AG04449 (cell line): ENCODE data around the gene WNT6.

Experiments
- CTCF ChIA-PET: fragments of 350-600 bp; formaldehyde crosslinking; extraction: SDS; loops from one replicate; lab custom pipeline; 2021; ENCODE audit warnings: antibody characterized with exemption; lab: Yijun Ruan, JAX
- POLR2A ChIA-PET: fragments of 400-600, 350-600 bp; formaldehyde crosslinking; extraction: SDS; loops from one replicate; lab custom pipeline; 2020; ENCODE audit warnings: antibody characterized with exemption, inconsistent platforms; lab: Yijun Ruan, JAX
- DNase-seq: peaks from one replicate; pipeline ENCODE4 v3.0.0-alpha.2; 2010; ENCODE audit warnings: low read depth, low spot score
- H3K4me3 ChIP-seq: 2 replicates; pipeline ENCODE4 v1.5.1; 2011; ENCODE audit warnings: low read depth, mild to moderate bottlenecking, control low read depth, low read length
- TF ChIP-seq, protein P1 (sequence below): IDR thresholded peaks from one replicate; pipeline ENCODE4 v1.5.1; 2011; ENCODE audit warnings: mild to moderate bottlenecking, moderate library complexity, low read length, control low read depth, inconsistent platforms; ENCODE audit not compliant: insufficient read depth; ENCODE audit errors: missing control alignments

Gene WNT6

DNA sequence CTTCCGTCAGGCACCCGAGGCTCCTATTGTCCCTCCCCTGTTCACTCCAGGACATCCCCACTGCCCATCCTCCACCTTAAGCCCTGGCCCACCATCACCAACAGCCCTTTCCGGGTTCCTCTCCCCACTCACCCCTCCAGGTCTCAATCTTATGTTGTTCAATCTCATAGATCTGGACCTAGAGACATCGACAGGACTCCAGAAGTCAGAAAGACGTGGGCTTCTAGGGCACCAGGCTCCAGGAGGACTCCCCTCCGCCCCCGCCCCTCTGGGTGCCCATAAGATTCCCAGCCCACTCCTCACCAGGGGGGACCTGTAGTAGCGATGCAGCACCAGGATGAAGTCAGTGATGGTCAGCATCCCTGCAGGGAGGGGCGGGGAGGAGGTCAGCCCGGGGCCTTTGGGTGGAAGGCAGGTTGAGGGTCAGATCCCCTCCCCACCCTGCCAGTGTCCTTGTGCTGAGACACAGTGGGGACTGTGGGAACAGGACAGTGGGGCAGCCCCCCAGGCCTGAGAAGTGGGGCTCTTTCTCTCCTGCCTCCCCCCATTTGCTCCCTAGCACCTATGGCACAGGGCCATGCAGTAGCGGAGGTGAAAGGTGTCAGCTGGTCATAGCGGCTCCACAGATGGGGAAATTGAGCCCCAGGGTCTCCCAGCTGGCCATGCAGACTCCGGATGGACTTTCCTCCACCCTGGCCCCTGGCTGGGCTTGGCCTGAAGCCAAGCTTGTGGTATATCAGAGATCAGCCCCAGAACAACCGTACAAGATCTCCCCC is 31.7 kb upstream of the WNT6 start:
- no peak for DNase-seq
- CTCF ChIA-PET = interaction anchor here (1.1 to 2.6 kb wide), 2 partner anchors 20 to 49 kb away, joined by 4 to 12 read pairs; no protein-coding TSS in a partner anchor
- H3K4me3 ChIP-seq = no peak overlapping the region
- POLR2A ChIA-PET = no interaction called here
- TF ChIP-seq, protein P1, sequence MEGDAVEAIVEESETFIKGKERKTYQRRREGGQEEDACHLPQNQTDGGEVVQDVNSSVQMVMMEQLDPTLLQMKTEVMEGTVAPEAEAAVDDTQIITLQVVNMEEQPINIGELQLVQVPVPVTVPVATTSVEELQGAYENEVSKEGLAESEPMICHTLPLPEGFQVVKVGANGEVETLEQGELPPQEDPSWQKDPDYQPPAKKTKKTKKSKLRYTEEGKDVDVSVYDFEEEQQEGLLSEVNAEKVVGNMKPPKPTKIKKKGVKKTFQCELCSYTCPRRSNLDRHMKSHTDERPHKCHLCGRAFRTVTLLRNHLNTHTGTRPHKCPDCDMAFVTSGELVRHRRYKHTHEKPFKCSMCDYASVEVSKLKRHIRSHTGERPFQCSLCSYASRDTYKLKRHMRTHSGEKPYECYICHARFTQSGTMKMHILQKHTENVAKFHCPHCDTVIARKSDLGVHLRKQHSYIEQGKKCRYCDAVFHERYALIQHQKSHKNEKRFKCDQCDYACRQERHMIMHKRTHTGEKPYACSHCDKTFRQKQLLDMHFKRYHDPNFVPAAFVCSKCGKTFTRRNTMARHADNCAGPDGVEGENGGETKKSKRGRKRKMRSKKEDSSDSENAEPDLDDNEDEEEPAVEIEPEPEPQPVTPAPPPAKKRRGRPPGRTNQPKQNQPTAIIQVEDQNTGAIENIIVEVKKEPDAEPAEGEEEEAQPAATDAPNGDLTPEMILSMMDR = no peak

DNA sequence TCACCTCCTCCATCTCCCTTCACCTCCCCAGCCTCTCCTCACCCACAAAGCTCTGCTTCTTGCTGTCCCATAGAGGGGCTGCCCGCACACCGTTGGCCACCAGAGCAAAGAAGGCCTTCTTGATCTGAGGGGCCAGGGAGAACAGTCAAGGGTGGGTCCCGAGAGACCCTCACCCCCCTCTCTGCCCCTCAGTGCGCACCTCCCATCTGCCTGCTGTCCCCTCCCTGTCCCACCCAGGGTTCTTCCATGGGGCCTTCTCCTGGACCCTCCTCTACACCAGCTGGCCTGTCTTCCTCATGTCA is 31.2 kb upstream of the WNT6 start:
- TF ChIP-seq, protein P1 = no peak
- ChIA-PET CTCF (interaction anchor here (1.1 to 2.6 kb wide), 2 partner anchors 20 to 48 kb away, joined by 4 to 12 read pairs; no protein-coding TSS in a partner anchor), POLR2A (no interaction called here)
- DNase-seq = no peak
- no peak overlapping the region for H3K4me3 ChIP-seq

DNA sequence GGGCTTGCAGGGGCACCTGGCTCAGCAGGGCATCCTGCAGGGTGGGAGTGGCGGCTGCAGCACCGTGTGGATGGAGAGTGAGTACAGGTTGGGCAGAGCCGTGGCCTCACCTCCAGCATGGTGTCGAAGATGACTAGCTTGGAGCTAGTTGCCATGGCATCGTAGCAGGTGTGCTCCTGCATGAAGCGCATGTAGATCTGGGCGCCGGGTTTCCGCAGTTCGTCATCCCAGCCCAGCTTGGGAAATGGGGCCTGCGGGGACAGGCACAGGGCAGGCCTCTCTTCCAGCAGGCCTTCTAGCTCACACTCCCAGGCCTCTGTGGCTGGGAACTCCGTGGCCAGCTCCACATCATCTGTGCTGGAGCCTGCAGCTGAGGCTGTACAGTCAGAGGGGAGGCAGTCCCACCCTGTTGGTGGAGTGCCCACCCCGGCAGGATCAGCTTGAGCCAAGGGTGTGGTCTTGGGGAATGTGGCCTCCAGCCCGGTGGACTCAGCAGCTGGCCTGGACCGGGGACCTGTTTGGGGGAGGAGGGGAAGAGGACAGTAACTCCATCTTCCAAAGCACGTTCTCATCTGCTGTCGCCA is 29.6 kb upstream of the WNT6 start:
- DNase-seq = no peak
- POLR2A ChIA-PET = no interaction called here
- no peak overlapping the region for H3K4me3 ChIP-seq
- CTCF ChIA-PET = interaction anchor here (1.2 to 2.6 kb wide), 2 partner anchors 8 to 18 kb away, joined by 4 to 12 read pairs; no protein-coding TSS in a partner anchor
- TF ChIP-seq, protein P1 = no peak

DNA sequence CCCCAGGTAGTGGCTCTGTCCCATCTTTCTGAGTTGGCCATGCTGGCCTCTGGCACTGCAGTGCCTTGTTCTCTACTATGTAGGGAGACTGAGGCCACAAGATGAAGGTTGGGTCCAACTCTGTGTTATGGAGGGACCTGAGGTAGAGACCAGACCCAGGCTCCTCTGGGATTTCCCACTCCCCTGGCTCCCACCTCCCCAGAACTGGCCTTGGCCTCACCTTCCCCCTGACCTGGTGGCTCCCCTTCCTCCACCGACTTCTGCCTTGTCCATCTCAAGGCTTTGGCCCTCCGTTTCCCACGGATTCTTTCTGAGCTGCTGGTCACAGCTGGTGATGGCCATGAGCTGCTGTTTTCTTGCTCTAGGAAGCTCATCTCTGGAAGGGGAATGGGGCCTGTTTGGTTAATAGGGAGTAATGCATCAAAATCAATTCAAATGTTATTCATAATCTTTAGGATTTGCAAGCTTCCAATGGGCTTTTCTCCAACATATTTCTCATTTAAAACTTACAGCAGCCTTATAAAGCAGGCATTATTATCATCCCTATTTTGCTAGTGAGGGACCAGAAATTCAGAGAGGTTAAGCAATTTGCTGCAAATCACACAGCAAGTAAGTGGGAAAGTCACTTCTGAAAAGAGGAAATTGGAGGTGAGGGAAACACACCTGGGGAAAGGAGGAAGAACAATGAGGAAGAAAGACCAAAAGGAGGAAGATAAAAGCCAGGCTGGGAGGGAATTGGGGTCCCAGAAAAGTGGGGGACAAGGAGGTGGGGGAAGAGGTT is 28.9 kb upstream of the WNT6 start:
- ChIA-PET CTCF (no interaction called here), POLR2A (no interaction called here)
- no peak overlapping the region for H3K4me3 ChIP-seq
- TF ChIP-seq, protein P1 = no peak
- no peak for DNase-seq

DNA sequence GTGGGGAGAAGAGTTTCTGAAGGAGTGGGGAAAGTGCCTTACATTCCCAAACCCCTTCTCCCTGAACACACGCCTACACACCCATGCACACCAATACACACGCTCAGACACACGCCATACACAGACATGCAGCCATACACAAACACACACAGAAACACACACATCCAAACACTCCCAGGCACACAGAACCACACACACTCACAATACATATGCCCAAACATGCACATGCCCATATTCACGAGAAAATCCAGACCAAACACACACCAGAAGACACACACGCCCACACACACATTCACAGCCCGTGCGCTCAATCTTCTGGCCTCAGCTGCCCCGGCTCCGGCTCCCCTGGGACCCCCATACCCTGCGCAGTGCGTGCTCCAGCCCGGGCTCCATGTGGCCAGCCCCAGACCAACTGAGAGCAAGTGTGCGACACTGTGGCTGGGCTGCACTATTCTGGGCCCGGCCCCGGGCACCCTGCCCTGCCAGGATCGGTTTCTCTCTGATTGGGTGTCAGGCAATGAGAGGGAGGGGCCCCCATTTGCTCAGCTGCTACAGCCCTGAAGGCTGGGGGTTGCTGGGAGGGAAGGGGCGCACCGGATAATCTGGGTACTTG is 28.1 kb upstream of the WNT6 start, which contains the start of gene PRKAG3:
PRKAG3 (minus strand) TSS at position 426 of the 613 bp plus-strand sequence.
- ChIA-PET CTCF (no interaction called here), POLR2A (no interaction called here)
- TF ChIP-seq, protein P1 = no peak
- DNase-seq = no peak
- H3K4me3 ChIP-seq = no peak within 1 kb of the TSS
